CD4-positive, alpha-beta T cell treated with Interleukin-2 at 100 ng/mL for 4 hours (primary cell): ENCODE data around the gene EEIG1.
A peak's percentile ranks its signal among the peaks of the same experiment; 100 is the strongest.

Source experiments
- DNase-seq: peaks from one replicate; pipeline ENCODE4 v3.0.0-alpha.2; 2020; ENCODE audit warnings: low spot score

Gene EEIG1

GRCh38 chr9:128001151-128001778 is 20.5 kb upstream of the EEIG1 start:
- DNase-seq: no peak

- no peak for DNase-seq
These were observed 18.7 kb upstream of the EEIG1 start for GRCh38 chr9:127999461-127999860.

- no peak for DNase-seq
These were observed 12.9 kb upstream of the EEIG1 start for GRCh38 chr9:127993721-127994120.

GRCh38 chr9:127991757-127992274 is 11.0 kb upstream of the EEIG1 start:
- DNase-seq: no peak

- DNase-seq: peak; percentile 59
These were observed 10.4 kb upstream of the EEIG1 start for GRCh38 chr9:127991017-127991756.

GRCh38 chr9:127990554-127990953 is 9.8 kb upstream of the EEIG1 start:
- no peak for DNase-seq

- DNase-seq: no peak
These were observed 8.3 kb upstream of the EEIG1 start for GRCh38 chr9:127989094-127989493.

GRCh38 chr9:127987103-127987614 is 6.4 kb upstream of the EEIG1 start:
- no peak for DNase-seq

GRCh38 chr9:127985011-127985410 is 4.2 kb upstream of the EEIG1 start:
- no peak for DNase-seq

- DNase-seq: no peak
These were observed 3.1 kb upstream of the EEIG1 start for GRCh38 chr9:127983847-127984289.

GRCh38 chr9:127982912-127983311 is 2.1 kb upstream of the EEIG1 start:
- DNase-seq: no peak

GRCh38 chr9:127981559-127982121 is 851 bp upstream of the EEIG1 start:
- DNase-seq: no peak

- peak; percentile 47 for DNase-seq
These were observed 606 bp downstream of the EEIG1 start for GRCh38 chr9:127980060-127980705.

- DNase-seq: no peak
These were observed 1.3 kb downstream of the EEIG1 start for GRCh38 chr9:127979333-127980059.

- no peak for DNase-seq
These were observed 1.8 kb downstream of the EEIG1 start for GRCh38 chr9:127979015-127979332.

GRCh38 chr9:127977884-127978647 is 2.7 kb downstream of the EEIG1 start:
- no peak for DNase-seq

- no peak for DNase-seq
These were observed 3.5 kb downstream of the EEIG1 start for GRCh38 chr9:127977009-127977883.

- DNase-seq: peak; percentile 79
These were observed 4.3 kb downstream of the EEIG1 start for GRCh38 chr9:127976498-127976897.

- no peak for DNase-seq
These were observed 5.1 kb downstream of the EEIG1 start for GRCh38 chr9:127975376-127976315.
